ENCODE measurements around the gene PLCE1.

DNA sequence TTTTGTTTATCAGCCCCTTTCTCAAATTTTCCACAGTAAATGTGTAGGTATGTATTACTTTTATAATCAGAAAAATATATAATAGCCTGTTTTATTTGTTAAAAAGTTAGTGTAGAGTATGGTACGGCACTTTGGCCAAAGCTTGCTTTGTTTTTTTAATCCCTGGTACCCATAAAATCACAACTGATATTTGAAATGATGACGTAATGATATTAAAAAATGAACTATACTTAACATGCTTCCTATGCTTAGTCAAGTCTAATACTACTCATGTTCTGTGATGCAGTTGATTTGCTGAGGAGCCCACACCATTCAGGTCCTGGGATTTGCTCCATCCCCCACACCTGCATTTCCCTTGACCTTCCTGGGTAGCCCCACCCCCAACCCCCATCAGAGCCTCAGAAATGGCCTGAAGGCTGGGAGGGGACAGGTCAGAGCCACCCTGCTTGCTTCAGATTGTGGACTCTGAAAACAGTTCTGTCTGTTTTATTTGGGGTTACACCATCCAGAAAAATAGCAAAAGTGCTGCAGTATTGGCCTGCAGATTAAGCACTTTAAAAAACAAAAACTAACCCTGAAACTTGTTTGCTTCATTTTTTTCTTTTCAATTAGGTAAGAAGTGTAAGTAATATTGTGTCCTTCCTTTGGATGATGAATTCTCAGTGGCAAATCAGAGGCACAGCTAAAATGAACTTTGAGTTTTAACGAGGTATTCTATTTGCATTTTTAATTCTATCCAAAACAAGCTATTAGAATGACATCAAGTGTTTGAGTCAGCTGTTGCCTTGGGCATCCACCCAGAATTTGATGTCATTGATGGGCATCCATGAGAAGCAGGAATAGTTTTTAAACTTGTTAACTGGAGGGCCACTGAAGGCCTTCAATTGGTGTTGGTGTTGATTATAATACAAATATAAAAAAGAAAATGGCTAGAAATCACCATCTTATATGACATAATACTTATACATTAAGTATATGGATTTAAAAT, 23.3 kb downstream of the PLCE1 start:
- TF ChIP-seq, protein P1, sequence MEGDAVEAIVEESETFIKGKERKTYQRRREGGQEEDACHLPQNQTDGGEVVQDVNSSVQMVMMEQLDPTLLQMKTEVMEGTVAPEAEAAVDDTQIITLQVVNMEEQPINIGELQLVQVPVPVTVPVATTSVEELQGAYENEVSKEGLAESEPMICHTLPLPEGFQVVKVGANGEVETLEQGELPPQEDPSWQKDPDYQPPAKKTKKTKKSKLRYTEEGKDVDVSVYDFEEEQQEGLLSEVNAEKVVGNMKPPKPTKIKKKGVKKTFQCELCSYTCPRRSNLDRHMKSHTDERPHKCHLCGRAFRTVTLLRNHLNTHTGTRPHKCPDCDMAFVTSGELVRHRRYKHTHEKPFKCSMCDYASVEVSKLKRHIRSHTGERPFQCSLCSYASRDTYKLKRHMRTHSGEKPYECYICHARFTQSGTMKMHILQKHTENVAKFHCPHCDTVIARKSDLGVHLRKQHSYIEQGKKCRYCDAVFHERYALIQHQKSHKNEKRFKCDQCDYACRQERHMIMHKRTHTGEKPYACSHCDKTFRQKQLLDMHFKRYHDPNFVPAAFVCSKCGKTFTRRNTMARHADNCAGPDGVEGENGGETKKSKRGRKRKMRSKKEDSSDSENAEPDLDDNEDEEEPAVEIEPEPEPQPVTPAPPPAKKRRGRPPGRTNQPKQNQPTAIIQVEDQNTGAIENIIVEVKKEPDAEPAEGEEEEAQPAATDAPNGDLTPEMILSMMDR (conservative IDR thresholded peaks at IDR 0.05; ENCODE audit: low read depth in 2 of 2): no peak
- TF ChIP-seq EZH2phosphoT487 (IDR thresholded peaks at IDR 0.05; ENCODE audit: unreplicated experiment) (no peak), EZH2 (IDR thresholded peaks at IDR 0.05; ENCODE audit: low read depth, unreplicated experiment) (no peak), POLR2AphosphoS5 (IDR thresholded peaks at IDR 0.05; ENCODE audit: low read depth) (no peak), NANOG (IDR thresholded peaks at IDR 0.05; ENCODE audit: borderline replicate concordance) (no peak)
- TF ChIP-seq, protein P2, sequence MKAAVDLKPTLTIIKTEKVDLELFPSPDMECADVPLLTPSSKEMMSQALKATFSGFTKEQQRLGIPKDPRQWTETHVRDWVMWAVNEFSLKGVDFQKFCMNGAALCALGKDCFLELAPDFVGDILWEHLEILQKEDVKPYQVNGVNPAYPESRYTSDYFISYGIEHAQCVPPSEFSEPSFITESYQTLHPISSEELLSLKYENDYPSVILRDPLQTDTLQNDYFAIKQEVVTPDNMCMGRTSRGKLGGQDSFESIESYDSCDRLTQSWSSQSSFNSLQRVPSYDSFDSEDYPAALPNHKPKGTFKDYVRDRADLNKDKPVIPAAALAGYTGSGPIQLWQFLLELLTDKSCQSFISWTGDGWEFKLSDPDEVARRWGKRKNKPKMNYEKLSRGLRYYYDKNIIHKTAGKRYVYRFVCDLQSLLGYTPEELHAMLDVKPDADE (IDR thresholded peaks at IDR 0.05): no peak
- TF ChIP-seq, protein P3, sequence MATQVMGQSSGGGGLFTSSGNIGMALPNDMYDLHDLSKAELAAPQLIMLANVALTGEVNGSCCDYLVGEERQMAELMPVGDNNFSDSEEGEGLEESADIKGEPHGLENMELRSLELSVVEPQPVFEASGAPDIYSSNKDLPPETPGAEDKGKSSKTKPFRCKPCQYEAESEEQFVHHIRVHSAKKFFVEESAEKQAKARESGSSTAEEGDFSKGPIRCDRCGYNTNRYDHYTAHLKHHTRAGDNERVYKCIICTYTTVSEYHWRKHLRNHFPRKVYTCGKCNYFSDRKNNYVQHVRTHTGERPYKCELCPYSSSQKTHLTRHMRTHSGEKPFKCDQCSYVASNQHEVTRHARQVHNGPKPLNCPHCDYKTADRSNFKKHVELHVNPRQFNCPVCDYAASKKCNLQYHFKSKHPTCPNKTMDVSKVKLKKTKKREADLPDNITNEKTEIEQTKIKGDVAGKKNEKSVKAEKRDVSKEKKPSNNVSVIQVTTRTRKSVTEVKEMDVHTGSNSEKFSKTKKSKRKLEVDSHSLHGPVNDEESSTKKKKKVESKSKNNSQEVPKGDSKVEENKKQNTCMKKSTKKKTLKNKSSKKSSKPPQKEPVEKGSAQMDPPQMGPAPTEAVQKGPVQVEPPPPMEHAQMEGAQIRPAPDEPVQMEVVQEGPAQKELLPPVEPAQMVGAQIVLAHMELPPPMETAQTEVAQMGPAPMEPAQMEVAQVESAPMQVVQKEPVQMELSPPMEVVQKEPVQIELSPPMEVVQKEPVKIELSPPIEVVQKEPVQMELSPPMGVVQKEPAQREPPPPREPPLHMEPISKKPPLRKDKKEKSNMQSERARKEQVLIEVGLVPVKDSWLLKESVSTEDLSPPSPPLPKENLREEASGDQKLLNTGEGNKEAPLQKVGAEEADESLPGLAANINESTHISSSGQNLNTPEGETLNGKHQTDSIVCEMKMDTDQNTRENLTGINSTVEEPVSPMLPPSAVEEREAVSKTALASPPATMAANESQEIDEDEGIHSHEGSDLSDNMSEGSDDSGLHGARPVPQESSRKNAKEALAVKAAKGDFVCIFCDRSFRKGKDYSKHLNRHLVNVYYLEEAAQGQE (IDR thresholded peaks at IDR 0.05; ENCODE audit: unreplicated experiment): no peak
